Activated T-helper 2 cell treated with anti-CD3 and anti-CD28 coated beads, Interferon-gamma antibody, Interleukin-2, Interleukin-4, amounts not matched to agents 10 μg/mL and 5 μg/mL and 100 μg/mL, durations not matched to agents 14 hours and 24 hours and 36 hours (primary cell): Measurements from ENCODE around the gene ABR. TPM values are rescaled to one million over a fixed set of nuclear protein-coding genes. Genes with fewer than 3 reads are reported as not detected.

ENCODE experiments used
- DNase-seq: peaks from one replicate; pipeline ENCODE4 v3.0.0; 2021; ENCODE audit warnings: low spot score
- H3K27ac Mint-ChIP-seq: one replicate; pipeline ENCODE4 v1.8.0; 2021; ENCODE audit warnings: mixed read lengths
- H3K27me3 Mint-ChIP-seq: one replicate; pipeline ENCODE4 v1.8.0; 2021; ENCODE audit warnings: low read depth, mixed read lengths
- H3K36me3 Mint-ChIP-seq: one replicate; pipeline ENCODE4 v1.8.0; 2021; ENCODE audit warnings: low read depth, mixed read lengths
- H3K4me1 Mint-ChIP-seq: one replicate; pipeline ENCODE4 v1.8.0; 2021; ENCODE audit warnings: low read depth, mixed read lengths
- H3K4me3 Mint-ChIP-seq: one replicate; pipeline ENCODE4 v1.8.0; 2021; ENCODE audit warnings: low read depth, mild to moderate bottlenecking, moderate library complexity, mixed read lengths
- H3K9me3 Mint-ChIP-seq: one replicate; pipeline ENCODE4 v1.8.0; 2021; ENCODE audit warnings: mixed read lengths
- intact Hi-C: fragments of 100-400 bp; cut with micrococcal nuclease; formaldehyde crosslinking; loops from one replicate; pipeline ENCODE4 v1.15.1; 2023
- total RNA-seq: library from RNA; stranded (reverse); gene quantifications from 2 replicates; pipeline ENCODE4 v1.2.3, GENCODE V29; 2022

The ABR gene
- total RNA-seq, 1 donor from 2014 or later = 69.3 TPM

DNA sequence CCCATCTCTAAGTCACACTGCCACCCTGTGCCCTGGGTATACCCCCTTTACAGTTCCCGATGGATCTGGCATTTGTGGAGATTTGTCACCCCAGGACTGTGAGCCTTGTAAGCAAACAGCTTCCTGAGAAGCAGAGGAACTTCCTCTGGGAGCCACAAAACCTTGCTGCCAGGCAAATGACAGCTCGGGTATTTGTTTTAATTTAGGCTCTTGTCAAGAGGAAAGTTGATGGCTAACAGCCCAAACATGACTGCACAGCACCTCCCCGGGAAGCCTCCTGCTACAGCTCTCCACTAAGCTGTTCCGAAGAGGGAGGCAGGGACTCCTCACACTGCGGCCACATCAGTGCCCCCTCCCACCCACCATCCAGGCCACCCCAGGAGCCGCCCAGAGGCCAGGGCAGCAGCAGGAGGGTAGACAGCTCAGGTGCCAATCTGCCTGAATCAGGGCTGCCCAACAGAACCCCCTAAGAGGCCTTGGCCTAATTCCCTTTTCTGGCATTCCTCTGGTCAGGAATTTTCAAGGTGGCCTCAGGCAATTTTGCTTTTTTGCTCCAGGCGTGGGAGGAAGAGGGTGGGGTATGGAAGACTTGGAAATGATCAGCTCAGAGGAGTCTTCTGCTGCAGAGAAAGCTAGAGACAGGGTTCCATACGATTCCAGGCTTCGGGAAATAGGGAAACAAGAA lies 2.6 kb downstream of the ABR start:
- intact Hi-C loops = no loop called here

DNA sequence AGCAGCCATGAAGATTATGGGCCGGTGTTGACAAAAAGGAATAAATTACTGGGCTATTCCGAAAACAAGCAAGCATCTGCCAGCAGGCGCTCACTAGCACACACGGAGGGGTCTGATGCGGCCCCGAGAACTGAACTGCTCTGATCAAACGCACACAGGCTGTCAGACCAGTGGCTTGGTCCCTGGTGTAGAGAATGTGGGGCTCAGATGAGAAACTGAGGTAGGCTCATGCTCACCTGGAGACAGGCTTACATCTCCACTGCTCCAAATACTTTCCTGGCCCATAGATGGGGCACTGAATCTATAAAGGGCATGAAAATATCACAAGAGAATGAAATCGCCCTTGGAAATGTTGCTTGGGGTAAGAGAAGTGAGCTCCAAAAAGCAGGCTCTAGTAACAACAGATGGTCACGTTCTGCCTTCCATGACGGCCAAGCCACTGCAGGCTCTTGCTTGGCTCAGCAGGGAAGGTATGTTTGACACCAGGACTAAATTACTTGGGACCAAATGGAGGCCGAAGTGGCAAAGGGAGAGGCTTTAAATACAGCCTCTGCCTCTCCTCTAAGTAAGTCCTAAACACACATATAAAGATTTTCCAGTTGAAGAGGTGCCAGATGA lies 5.4 kb downstream of the ABR start:
- no peak for DNase-seq
- intact Hi-C loops = no loop called here
- H3K9me3 Mint-ChIP-seq = no peaks in the 10 kb centered on the region
- no peak overlapping the region for H3K27ac Mint-ChIP-seq
- no peaks in the 10 kb centered on the region for H3K36me3 Mint-ChIP-seq
- no peak overlapping the region for H3K4me3 Mint-ChIP-seq
- no peaks in the 10 kb centered on the region for H3K4me1 Mint-ChIP-seq
- peaks cover 13% of the 10 kb centered on the region for H3K27me3 Mint-ChIP-seq

More for the DNA sequence above, 2.6 kb downstream of the ABR start:
- no peak for DNase-seq
- no peak overlapping the region for H3K27ac Mint-ChIP-seq
- H3K4me1 Mint-ChIP-seq = no peaks in the 10 kb centered on the region
- peaks cover 19% of the 10 kb centered on the region for H3K27me3 Mint-ChIP-seq
- no peaks in the 10 kb centered on the region for H3K9me3 Mint-ChIP-seq
- no peak overlapping the region for H3K4me3 Mint-ChIP-seq
- H3K36me3 Mint-ChIP-seq = no peaks in the 10 kb centered on the region

DNA sequence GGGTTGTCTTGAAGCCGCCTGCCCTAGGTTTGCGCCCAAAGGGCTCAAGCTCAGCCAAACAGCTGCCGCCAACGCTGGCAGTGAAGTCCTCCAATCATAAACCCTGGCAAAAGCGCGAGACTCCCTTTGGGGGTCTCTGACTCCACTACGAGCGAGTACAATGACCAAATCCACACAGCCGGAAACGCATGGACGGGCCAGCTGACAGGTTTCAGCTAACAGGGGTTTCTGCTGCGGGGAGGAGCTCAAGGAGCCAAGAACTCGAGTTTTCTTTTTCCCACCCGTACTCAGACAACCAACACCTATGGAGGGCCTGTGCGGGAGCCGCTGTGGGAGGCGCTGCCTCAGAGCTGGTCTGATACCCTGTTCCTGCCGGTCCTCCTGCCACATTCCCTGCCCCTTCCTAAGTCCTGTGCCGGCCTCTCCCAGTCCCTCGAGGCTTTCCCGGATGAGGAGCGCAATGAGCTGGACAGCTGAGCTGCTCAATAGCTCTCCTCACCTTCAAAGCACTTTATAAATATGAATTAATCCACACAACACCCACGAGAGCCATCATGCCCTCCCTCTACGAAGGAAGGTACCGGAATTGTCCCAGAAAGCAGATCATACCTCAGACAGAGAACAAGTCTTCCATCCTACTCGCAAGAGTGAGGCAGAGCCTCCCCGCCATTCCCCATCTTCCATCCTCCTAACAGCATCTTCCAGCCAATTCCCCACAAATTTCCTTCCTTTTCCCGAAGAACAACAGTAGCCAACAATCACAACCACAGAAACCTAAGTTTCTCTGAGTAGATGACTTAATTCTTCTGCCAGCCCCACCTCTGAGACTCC lies 6.1 kb downstream of the ABR start:
- peaks cover 11% of the 10 kb centered on the region for H3K27me3 Mint-ChIP-seq
- H3K27ac Mint-ChIP-seq = no peak overlapping the region
- H3K36me3 Mint-ChIP-seq = no peaks in the 10 kb centered on the region

DNA sequence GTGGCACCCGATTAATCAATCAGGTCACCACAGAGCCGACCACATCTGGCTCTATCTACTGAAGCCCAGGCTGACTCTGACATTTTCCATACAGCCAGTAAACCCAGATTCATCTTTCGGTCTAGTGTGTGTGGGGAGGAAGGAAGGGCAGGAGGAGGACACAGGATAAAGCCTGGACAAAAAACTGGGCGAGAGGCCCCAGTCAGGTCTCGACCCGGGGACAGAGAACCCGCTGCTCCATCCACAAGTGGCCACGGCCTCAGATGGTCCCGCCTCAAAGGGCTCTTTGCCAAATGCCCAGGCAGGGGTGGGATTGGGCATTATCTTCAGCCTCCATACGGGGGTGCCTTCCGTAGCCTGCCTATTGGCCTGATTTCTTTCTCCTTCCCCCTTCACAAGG lies 7.8 kb downstream of the ABR start:
- no peaks in the 10 kb centered on the region for H3K36me3 Mint-ChIP-seq
- intact Hi-C loops = no loop called here

More for the DNA sequence above, 6.1 kb downstream of the ABR start:
- no peaks in the 10 kb centered on the region for H3K4me1 Mint-ChIP-seq
- no peaks in the 10 kb centered on the region for H3K9me3 Mint-ChIP-seq
- no peak for DNase-seq
- intact Hi-C loops = no loop called here
- no peak overlapping the region for H3K4me3 Mint-ChIP-seq

DNA sequence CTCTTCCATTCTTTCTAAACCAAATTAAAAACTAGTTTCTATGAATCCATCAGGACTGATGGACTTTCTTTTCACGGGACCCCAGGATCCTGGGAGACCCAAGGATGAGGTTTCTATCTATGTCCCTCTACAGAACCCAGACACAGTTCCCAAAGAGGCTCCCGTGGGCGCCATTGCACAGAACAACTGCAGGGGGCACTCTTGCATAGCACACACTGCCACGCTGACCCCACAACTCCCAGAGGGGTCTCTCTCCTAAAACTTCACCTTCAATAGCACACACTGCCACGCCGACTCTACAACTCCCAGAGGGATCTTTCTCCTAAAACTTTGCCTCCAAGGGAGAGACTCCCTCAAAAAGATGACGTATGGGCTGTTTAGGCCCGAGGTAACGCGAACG lies 9.0 kb downstream of the ABR start:
- no peak overlapping the region for H3K27ac Mint-ChIP-seq
- H3K36me3 Mint-ChIP-seq = no peaks in the 10 kb centered on the region
- no peaks in the 10 kb centered on the region for H3K27me3 Mint-ChIP-seq
- no peaks in the 10 kb centered on the region for H3K9me3 Mint-ChIP-seq
- H3K4me1 Mint-ChIP-seq = no peaks in the 10 kb centered on the region
- H3K4me3 Mint-ChIP-seq = no peak overlapping the region
- no peak for DNase-seq
- intact Hi-C loops = no loop called here

More for the DNA sequence above, 7.8 kb downstream of the ABR start:
- Mint-ChIP-seq H3K4me1 (no peaks in the 10 kb centered on the region), H3K27me3 (no peaks in the 10 kb centered on the region), H3K4me3 (no peak overlapping the region), H3K27ac (no peak overlapping the region), H3K9me3 (no peaks in the 10 kb centered on the region)
- DNase-seq = no peak

DNA sequence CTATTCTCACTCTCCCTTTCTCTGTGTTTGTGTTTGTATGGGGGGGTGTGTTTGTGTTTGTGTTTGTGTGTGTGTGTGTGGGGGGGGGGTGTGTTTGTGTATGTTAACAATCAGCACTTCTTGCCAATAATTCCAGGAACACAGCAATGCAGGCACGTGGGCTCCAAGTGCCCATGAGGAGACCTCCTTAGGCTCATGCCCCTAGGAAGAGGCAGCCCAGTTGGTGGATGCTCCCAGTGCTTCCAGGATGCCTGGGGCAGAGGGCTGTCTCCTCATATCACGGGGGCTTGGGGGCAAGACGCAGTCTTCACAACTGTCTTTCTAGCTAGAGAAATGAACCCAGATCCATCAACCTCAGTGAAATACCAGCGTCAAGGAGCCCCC lies 9.9 kb downstream of the ABR start:
- H3K27me3 Mint-ChIP-seq = no peaks in the 10 kb centered on the region
- intact Hi-C loops = no loop called here
- DNase-seq = no peak
- no peaks in the 10 kb centered on the region for H3K36me3 Mint-ChIP-seq
- no peak overlapping the region for H3K27ac Mint-ChIP-seq
- no peaks in the 10 kb centered on the region for H3K4me1 Mint-ChIP-seq
- H3K9me3 Mint-ChIP-seq = no peaks in the 10 kb centered on the region
- no peak overlapping the region for H3K4me3 Mint-ChIP-seq

DNA sequence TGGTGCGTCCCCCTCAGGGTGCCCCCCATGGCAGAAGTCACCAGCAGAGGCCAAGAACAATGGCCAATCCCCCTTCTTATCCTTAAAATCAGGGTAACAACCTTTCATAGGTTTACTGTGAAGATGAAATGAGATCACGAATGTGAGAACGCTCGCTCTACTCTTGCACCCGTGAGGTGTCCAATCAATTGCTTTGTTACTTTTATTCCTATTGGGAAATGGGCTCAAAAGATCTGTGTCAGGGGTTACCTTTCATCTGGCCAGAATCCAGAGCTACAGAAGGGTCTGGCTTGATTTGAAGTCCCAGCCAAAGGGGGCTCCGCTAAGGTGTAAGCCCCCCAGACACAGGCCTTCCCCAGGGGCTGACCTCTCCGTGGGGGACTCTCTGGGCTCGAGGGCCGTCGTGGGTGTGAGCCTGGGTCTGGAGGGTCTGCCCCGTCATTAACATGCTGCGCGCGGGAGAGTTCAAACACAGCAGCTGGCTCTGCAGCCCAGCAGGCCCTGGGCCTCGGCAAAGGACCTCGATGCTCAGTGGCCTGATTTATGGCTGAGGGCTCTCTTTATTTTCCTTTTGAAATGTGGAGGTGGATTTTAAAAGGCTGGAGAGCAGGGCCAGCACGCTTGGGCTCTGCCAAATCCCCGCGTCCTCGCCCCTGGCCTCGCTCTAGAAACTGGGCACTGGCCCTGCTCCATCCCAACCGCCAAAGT lies 10.4 kb downstream of the ABR start:
- intact Hi-C loops = no loop called here
- H3K4me3 Mint-ChIP-seq = no peak overlapping the region
- no peaks in the 10 kb centered on the region for H3K4me1 Mint-ChIP-seq
- no peaks in the 10 kb centered on the region for H3K9me3 Mint-ChIP-seq
- no peak for DNase-seq
- H3K27me3 Mint-ChIP-seq = no peaks in the 10 kb centered on the region
- no peak overlapping the region for H3K27ac Mint-ChIP-seq
- no peaks in the 10 kb centered on the region for H3K36me3 Mint-ChIP-seq

DNA sequence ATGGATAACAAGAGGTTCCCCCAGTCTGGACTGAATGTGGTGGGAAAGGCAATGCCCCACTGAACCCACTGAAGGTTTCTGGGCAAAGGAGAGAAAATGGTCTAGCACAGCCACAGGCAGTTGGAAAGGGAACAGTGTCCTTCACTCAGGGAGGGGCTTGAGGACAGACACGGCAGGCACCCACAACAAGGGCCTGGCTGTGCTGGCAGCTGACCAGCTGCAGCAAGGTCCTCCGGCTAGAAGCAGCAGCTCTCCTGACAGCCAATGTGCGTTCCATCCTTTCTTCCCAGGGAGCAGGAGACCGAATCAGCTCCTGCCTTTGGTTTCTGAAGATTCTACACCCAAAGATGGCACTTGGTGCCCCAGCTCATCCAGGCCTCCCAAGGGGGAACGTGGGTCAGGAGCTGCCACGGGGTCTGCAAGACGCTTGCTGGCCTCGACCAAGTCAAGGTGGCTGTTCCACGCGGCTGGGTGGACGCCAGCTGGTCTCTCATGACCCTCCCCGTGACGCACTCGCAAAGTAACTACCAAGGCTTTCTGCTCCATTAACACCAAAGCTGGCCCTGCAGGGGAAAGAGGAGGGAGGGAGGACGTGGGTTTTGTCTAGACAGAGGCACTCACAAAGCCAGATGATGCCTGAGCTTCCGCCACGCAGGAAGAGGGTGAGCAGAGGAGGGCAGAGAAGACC lies 11.1 kb downstream of the ABR start:
- no peak for DNase-seq
- H3K9me3 Mint-ChIP-seq = no peaks in the 10 kb centered on the region
- H3K4me3 Mint-ChIP-seq = no peak overlapping the region
- no peak overlapping the region for H3K27ac Mint-ChIP-seq
- H3K36me3 Mint-ChIP-seq = no peaks in the 10 kb centered on the region
- H3K27me3 Mint-ChIP-seq = no peaks in the 10 kb centered on the region
- no peaks in the 10 kb centered on the region for H3K4me1 Mint-ChIP-seq
- intact Hi-C loops = no loop called here

DNA sequence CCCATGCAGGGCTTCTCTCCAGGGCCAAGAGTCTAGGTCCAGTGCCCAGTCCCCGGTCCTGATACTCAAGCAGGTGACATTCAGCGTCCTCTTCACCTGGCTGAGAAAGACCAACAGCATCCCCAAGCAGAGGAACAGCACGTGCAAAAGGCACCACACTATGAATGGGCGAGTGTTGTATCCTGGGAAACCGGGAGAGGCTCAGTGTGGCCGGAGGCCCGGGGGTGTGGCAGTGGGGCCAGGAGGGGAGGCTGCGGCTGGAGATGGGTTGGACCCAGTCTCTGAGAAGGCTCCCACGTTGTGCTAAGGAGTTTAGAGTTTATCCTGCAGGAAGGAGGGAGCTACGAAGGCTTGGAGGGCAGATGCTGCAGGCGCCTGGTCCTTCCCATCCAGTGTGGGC lies 13.5 kb downstream of the ABR start:
- H3K27me3 Mint-ChIP-seq = no peaks in the 10 kb centered on the region
- H3K27ac Mint-ChIP-seq = no peak overlapping the region
- H3K9me3 Mint-ChIP-seq = no peaks in the 10 kb centered on the region
- H3K4me3 Mint-ChIP-seq = no peak overlapping the region
- H3K4me1 Mint-ChIP-seq = no peaks in the 10 kb centered on the region
- H3K36me3 Mint-ChIP-seq = no peaks in the 10 kb centered on the region
- intact Hi-C loops = no loop called here
- DNase-seq = no peak

DNA sequence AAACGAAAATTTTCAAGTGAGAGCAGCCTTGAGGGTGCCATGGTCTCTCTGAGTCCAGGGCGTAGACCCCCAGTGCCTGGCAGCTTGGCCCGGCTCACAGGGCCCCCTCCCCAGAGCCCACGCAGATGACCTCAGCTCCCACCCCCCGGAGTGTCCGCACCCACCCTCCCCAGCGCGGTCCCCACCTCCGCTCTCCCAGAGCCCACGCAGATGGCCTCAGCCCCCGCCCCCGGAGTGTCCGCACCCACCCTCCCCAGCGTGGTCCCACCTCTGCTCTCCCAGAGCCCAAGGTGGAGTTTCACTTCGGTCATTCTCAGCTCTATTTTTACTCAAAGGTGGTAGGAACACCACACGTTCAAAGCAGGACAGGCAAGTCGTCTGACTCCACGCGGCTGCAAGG lies 13.9 kb downstream of the ABR start:
- no peak for DNase-seq
- no peaks in the 10 kb centered on the region for H3K4me1 Mint-ChIP-seq
- no peaks in the 10 kb centered on the region for H3K9me3 Mint-ChIP-seq
- intact Hi-C loops = no loop called here
- H3K27me3 Mint-ChIP-seq = no peaks in the 10 kb centered on the region
- H3K4me3 Mint-ChIP-seq = no peak overlapping the region
- H3K36me3 Mint-ChIP-seq = no peaks in the 10 kb centered on the region
- H3K27ac Mint-ChIP-seq = no peak overlapping the region

DNA sequence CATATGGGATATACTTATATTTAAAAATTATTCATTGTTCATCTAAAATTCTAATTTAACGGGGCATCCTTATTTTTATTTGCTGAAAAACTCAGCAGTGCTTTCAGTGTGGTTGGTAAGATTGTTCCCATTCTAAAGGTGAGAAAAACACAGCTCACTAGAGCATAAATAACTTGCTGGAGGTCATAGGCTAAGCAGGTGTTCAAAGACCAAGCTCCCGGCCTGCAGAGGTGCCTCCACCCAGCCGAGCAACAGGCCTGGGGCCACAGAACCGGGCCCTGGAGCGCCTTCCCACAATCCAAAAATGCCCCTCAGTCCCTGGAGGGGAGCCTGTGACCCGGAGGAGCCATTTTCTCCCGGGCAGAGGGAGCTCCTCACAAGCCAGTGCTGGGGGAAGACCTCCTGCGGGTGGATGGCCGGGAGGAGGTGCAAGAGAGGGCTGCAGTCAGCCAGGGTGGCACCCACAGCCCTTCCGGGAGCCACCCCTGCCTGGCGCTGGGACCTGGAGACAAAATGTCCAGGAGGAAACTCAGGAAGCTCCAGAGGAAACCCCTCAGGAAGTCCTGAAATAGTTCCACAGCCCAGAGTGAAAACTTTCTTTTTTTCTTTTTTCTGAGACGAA lies 14.7 kb downstream of the ABR start:
- Mint-ChIP-seq H3K4me3 (no peak overlapping the region), H3K27ac (no peak overlapping the region), H3K4me1 (no peaks in the 10 kb centered on the region), H3K27me3 (no peaks in the 10 kb centered on the region), H3K36me3 (no peaks in the 10 kb centered on the region), H3K9me3 (no peaks in the 10 kb centered on the region)
- DNase-seq = no peak
- intact Hi-C loops = no loop called here
